ENCODE results near the gene FADS3. TPM values are rescaled to one million over a fixed set of nuclear protein-coding genes. Genes with fewer than 3 reads are reported as not detected.

FADS3 gene
- total and polyA plus RNA-seq, 9 of the 15 experiments (the other 6 are each of a cell fraction or from before 2014, with no cell fraction given) = 0.97 to 148 (median 92.7) TPM

- TF ChIP-seq NR4A1 (CRISPR knock-in tag; IDR thresholded peaks at IDR 0.05) = no peak
- TF ChIP-seq NR4A1 (tag; IDR thresholded peaks at IDR 0.05) = no peak
- no peak for TF ChIP-seq TCF7L2 (IDR thresholded peaks at IDR 0.05; ENCODE audit: low read depth, low read length)
- no peak for TF ChIP-seq PURB (CRISPR knock-in tag; IDR thresholded peaks at IDR 0.05; ENCODE audit: low read depth)
- TF ChIP-seq ZNF239 (CRISPR knock-in tag; IDR thresholded peaks at IDR 0.05) = no peak
- no peak for TF ChIP-seq DPF2 (IDR thresholded peaks at IDR 0.05)
- TF ChIP-seq EZH2 (IDR thresholded peaks at IDR 0.05; ENCODE audit: borderline replicate concordance, low read depth, low read length) = no peak
- no peak for TF ChIP-seq SRSF7 (optimal IDR thresholded peaks at IDR 0.05; ENCODE audit: low read depth, low read length)
- 0 out of 2 replicates have a peak, but pooled peaks have one; percentile 66 for TF ChIP-seq AFF4 (CRISPR knock-in tag; IDR thresholded peaks at IDR 0.05)
- no peak for TF ChIP-seq GTF2E2 (tag; IDR thresholded peaks at IDR 0.05)
- TF ChIP-seq MITF (IDR thresholded peaks at IDR 0.05) = no peak
- no peak for TF ChIP-seq HDGF (IDR thresholded peaks at IDR 0.05)
- TF ChIP-seq PKNOX1 (IDR thresholded peaks at IDR 0.05) = no peak
- 0 out of 2 replicates have a peak, but pooled peaks have one; percentile 27 for TF ChIP-seq ZBTB2 (IDR thresholded peaks at IDR 0.05)
- TF ChIP-seq ZNF445 (CRISPR knock-in tag; IDR thresholded peaks at IDR 0.05; ENCODE audit: low read depth) = no peak
- TF ChIP-seq ZNF124 (CRISPR knock-in tag; IDR thresholded peaks at IDR 0.05) = no peak
- no peak for TF ChIP-seq KDM2B (CRISPR knock-in tag; IDR thresholded peaks at IDR 0.05)
- TF ChIP-seq ZNF197 (CRISPR knock-in tag; IDR thresholded peaks at IDR 0.05; ENCODE audit: low read depth) = no peak
- TF ChIP-seq CC2D1A (IDR thresholded peaks at IDR 0.05) = no peak
- 0 out of 2 replicates have a peak, but pooled peaks have one; percentile 12 for TF ChIP-seq EGR1 (conservative IDR thresholded peaks at IDR 0.05)
- TF ChIP-seq KLF1 (tag; IDR thresholded peaks at IDR 0.05) = no peak
- no peak for TF ChIP-seq ETS2 (tag; IDR thresholded peaks at IDR 0.05; ENCODE audit: borderline replicate concordance, poor library complexity, severe bottlenecking)
- TF ChIP-seq KAT7 (CRISPR knock-in tag; IDR thresholded peaks at IDR 0.05; ENCODE audit: borderline replicate concordance) = peak; percentile 59; the same call in 1 of the 2 replicates
Observed at GRCh38 chr11:61891331-61892084, at the start of gene FADS3 (continued).

Data from K562 (cell line).